Measurements from ENCODE around the gene RAB3GAP2.
"Not testable (repeated sequence)": the region's sequence is repeated elsewhere in the genome, so short reads cannot be mapped to it uniquely, and the experiment has no call there.

RAB3GAP2 gene, protein sequence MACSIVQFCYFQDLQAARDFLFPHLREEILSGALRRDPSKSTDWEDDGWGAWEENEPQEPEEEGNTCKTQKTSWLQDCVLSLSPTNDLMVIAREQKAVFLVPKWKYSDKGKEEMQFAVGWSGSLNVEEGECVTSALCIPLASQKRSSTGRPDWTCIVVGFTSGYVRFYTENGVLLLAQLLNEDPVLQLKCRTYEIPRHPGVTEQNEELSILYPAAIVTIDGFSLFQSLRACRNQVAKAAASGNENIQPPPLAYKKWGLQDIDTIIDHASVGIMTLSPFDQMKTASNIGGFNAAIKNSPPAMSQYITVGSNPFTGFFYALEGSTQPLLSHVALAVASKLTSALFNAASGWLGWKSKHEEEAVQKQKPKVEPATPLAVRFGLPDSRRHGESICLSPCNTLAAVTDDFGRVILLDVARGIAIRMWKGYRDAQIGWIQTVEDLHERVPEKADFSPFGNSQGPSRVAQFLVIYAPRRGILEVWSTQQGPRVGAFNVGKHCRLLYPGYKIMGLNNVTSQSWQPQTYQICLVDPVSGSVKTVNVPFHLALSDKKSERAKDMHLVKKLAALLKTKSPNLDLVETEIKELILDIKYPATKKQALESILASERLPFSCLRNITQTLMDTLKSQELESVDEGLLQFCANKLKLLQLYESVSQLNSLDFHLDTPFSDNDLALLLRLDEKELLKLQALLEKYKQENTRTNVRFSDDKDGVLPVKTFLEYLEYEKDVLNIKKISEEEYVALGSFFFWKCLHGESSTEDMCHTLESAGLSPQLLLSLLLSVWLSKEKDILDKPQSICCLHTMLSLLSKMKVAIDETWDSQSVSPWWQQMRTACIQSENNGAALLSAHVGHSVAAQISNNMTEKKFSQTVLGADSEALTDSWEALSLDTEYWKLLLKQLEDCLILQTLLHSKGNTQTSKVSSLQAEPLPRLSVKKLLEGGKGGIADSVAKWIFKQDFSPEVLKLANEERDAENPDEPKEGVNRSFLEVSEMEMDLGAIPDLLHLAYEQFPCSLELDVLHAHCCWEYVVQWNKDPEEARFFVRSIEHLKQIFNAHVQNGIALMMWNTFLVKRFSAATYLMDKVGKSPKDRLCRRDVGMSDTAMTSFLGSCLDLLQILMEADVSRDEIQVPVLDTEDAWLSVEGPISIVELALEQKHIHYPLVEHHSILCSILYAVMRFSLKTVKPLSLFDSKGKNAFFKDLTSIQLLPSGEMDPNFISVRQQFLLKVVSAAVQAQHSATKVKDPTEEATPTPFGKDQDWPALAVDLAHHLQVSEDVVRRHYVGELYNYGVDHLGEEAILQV (N-terminal part only)

DNA sequence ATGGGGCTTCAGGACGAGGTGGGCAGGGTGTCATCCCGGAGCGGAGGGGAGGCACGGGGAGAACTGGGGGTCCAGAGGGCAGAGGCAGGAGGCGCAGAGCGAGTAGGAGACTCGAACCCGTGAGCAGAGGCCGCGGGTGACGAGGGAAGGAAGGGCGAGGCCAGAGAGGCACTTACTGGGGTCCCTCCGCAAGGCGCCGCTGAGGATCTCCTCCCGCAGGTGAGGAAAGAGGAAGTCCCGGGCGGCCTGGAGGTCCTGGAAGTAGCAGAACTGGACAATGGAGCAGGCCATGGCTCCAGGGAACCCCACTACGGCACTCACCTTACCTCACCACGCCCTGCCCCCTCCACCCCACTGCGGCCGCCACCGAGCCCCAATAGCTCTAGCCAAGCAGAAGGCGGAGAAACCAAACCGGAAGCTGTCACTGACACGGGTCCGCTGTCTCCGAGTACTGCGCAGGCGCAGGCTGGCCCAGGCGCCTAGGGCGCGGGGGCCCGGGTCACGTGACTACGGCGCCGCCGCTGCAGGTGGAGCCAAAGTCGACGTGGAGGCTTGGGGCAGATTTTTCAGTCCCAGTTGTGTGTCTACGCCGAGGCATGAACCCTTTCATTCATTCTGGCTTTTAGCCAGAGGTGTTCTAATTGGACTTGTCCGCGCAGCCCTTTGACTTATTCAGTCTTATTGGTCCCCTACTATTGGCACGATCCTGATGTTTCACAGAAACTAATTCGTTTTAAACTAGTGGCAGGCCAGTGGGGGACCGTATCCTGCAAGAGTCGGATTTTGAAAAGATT is at the start of gene RAB3GAP2:
RAB3GAP2 (minus strand) TSS at position 407 of the 794 bp plus-strand sequence; CDS start at position 291, 116 bp downstream.
- no peak within 1 kb of the TSS for H3K4me3 Mint-ChIP-seq
- peaks cover 16% of the 10 kb centered on the region for H3K27me3 Mint-ChIP-seq (ENCODE audit: low read depth)
- H3K4me1 Mint-ChIP-seq (ENCODE audit: low read depth) = peaks cover 15% of the 10 kb centered on the region
- no peak within 1 kb of the TSS for H3K27ac Mint-ChIP-seq
- no peaks in the 10 kb centered on the region for H3K9me3 Mint-ChIP-seq
- H3K36me3 Mint-ChIP-seq (ENCODE audit: low read depth) = peaks cover 12% of the 10 kb centered on the region

DNA sequence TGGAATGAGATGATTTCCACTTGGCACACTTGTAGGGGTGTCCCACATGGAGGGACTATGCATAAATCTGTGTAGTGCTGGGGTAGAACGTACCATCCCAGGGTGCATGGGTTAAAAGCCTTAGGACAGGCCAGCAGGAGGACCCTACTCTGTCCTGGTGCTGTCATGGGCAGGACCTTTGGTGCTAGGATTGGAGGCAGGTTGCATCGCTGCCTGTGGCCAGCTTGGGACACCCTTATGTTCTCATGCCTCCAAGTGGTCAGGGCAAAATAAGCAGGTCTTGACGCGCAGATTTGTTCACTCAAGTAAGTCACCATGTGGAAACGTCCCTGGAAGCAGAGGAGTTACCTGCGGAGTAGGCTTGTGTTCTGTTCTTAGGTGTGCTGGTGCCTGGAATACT is 49.5 kb upstream of the RAB3GAP2 start:
- no peaks in the 10 kb centered on the region for H3K36me3 Mint-ChIP-seq (ENCODE audit: low read depth)
- H3K4me3 Mint-ChIP-seq = no peak overlapping the region
- H3K9me3 Mint-ChIP-seq = no peaks in the 10 kb centered on the region
- H3K4me1 Mint-ChIP-seq (ENCODE audit: low read depth) = no peaks in the 10 kb centered on the region
- peaks cover 7% of the 10 kb centered on the region for H3K27me3 Mint-ChIP-seq (ENCODE audit: low read depth)
- no peak overlapping the region for H3K27ac Mint-ChIP-seq

DNA sequence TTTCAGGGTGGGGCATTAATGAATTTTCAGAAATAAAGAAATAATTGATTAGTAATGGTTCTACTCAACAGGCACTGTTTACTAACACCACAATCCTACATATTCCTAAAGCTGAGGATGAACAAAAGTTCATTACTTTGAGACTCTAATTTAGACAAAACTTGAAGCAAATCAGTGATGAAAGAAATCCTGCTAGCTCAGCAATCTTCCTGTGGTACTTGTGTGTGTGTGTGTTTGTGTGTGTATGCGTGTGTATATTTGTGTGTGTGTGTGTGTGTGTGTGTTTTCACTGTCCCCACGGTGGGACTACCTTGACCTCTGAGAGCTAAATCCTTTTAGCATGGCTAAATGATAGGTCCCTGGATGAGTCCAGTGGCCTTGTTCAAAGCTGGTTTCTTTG is 48.5 kb upstream of the RAB3GAP2 start:
- Mint-ChIP-seq H3K36me3 (ENCODE audit: low read depth) (no peaks in the 10 kb centered on the region), H3K4me1 (ENCODE audit: low read depth) (no peaks in the 10 kb centered on the region), H3K27me3 (ENCODE audit: low read depth) (peaks cover 7% of the 10 kb centered on the region), H3K9me3 (no peaks in the 10 kb centered on the region), H3K4me3 (no peak overlapping the region), H3K27ac (no peak overlapping the region)

DNA sequence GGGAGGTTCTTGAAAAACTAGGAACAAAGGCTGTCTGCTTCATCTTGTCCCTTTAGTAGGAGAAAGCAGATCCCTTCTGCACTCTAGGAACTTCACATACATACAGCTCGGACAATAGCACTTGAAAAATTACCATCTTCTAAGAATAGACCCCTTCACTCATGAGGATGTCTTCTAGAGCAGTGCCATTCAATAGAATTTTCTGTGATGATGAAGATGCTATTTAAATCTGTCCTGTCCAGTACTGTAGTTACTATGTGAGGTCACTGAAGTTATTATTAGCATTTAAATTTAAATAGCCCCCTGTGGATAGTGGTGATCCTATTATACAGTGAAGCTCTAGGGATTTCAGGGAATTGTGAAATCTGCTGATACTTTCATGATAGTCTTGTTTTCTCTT is 46.4 kb upstream of the RAB3GAP2 start:
- H3K4me1 Mint-ChIP-seq (ENCODE audit: low read depth) = no peaks in the 10 kb centered on the region
- H3K4me3 Mint-ChIP-seq = no peak overlapping the region
- H3K27me3 Mint-ChIP-seq (ENCODE audit: low read depth) = peaks cover 3% of the 10 kb centered on the region
- H3K9me3 Mint-ChIP-seq = no peaks in the 10 kb centered on the region
- no peaks in the 10 kb centered on the region for H3K36me3 Mint-ChIP-seq (ENCODE audit: low read depth)
- H3K27ac Mint-ChIP-seq = no peak overlapping the region

DNA sequence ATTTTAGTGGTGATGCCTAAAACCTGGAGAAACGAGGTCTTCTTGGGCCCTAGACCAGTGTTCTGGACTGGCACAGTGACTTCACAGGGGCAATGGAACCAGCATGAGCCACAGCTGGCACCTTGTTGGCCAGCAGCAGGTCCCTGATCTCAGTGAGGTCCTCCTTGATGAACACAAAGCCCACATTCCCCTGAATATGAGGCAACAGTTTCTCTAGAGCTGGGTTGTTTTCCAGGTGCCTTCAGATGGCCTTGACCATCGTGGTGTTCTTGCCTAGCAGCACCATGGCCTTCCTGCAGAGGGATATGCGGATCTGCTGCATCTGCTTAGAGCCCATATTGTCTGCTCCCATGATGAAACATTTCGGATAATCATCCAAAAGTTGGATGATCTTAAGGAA is 44.9 kb upstream of the RAB3GAP2 start:
- H3K9me3 Mint-ChIP-seq = no peaks in the 10 kb centered on the region
- H3K4me3 Mint-ChIP-seq = no peak overlapping the region
- H3K27ac Mint-ChIP-seq = no peak overlapping the region
- no peaks in the 10 kb centered on the region for H3K4me1 Mint-ChIP-seq (ENCODE audit: low read depth)
- H3K27me3 Mint-ChIP-seq (ENCODE audit: low read depth) = peaks cover 3% of the 10 kb centered on the region
- no peaks in the 10 kb centered on the region for H3K36me3 Mint-ChIP-seq (ENCODE audit: low read depth)

DNA sequence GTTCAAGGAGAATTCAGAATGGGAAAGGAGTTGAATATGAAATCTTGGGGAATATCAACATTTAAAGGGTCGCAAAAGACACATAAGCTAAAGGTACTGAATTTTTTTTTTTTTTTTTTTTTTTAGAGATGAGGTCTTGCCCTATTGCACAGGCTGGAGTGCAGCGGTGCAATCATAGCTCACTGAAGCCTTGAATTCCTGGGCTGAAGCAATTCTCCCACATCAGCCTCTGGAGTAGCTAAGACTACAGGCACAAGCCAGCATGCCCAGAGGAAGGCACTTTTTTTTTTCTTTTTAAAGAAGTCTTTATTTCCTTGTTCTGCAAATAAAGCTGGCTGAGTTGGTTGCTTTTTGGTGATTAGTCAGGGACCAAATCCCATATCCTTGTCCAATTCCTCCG is 44.1 kb upstream of the RAB3GAP2 start:
- Mint-ChIP-seq H3K27ac (no peak overlapping the region), H3K4me3 (no peak overlapping the region), H3K9me3 (no peaks in the 10 kb centered on the region), H3K4me1 (ENCODE audit: low read depth) (no peaks in the 10 kb centered on the region), H3K36me3 (ENCODE audit: low read depth) (no peaks in the 10 kb centered on the region), H3K27me3 (ENCODE audit: low read depth) (peaks cover 3% of the 10 kb centered on the region)

DNA sequence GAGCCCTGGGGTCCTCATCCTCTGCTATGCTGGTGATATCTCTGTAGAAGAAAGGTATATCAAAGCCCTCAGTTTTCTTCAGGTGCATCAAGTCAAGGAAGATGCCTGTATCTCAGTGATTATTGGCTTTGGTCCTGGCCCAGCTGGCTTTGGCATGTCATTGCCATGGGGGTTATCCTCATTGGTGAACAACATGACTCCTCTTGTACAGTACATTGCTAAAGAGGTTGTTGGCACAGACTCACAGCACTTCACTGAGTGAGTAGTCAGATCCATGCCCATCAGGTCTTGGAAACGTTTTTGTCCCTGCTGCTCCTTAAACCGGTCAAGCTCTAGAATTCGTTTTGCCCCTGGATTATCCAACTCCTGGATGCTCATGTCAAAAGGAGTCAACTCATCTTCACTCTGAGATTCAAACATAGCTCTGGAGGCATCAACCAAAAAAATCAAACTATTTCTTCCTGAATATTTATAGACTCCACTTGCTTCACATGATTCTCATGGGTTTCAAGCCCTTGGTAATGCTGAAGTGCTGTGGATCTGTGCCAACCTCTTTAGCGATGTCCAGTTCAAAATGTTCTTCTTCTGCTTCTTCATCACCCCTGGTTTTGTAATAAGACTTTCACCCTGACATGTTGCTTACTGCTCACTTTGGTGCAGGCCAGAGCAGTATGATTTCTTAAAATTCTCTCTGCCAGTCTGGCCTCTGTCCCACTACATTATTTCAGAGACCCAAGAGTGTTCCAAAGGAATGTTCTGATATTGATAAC is 43.0 kb upstream of the RAB3GAP2 start:
- Mint-ChIP-seq H3K27me3 (ENCODE audit: low read depth) (peaks cover 3% of the 10 kb centered on the region), H3K27ac (no peak overlapping the region), H3K4me1 (ENCODE audit: low read depth) (no peaks in the 10 kb centered on the region), H3K36me3 (ENCODE audit: low read depth) (no peaks in the 10 kb centered on the region), H3K9me3 (no peaks in the 10 kb centered on the region), H3K4me3 (no peak overlapping the region)

DNA sequence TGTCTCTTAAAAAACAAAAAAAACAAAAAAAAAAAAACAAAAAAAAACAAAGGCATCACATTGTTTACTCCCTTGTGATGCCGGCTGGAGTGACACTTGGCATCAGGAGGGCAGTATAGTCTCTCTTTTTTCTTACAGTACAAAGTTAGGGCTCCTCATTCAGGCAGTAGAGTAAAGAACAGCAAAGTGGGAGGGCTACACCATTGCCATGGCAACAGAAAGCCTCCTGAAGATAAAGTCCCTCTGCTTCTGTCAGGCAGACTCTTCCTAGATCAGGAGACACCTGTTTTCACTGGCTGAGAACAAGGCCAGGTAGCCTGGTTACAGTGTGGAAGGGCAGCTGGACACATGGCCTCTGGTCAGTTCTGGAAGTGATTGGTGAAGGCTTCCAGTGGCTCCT is 41.3 kb upstream of the RAB3GAP2 start:
- H3K4me1 Mint-ChIP-seq (ENCODE audit: low read depth) = no peaks in the 10 kb centered on the region
- peaks cover 12% of the 10 kb centered on the region for H3K27me3 Mint-ChIP-seq (ENCODE audit: low read depth)
- no peaks in the 10 kb centered on the region for H3K36me3 Mint-ChIP-seq (ENCODE audit: low read depth)
- no peaks in the 10 kb centered on the region for H3K9me3 Mint-ChIP-seq
- no peak overlapping the region for H3K27ac Mint-ChIP-seq
- no peak overlapping the region for H3K4me3 Mint-ChIP-seq

DNA sequence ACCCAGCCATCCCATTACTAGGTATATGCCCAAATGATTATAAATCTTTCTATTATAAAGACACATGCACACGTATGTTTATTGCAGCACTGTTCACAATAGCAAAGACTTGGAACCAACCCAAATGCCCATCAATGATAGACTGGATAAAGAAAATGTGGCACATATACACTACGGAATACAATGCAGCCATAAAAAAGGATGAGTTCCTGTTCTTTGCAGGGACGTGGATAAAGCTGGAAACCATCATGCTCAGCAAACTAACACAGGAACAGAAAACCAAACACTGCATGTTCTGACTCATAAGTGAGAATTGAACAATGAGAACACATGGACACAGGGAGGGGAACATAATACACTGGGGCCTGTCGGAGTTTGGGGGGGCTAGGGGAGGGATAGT is 37.9 kb upstream of the RAB3GAP2 start:
- not testable (repeated sequence) for H3K9me3 Mint-ChIP-seq; H3K4me3 Mint-ChIP-seq; H3K27me3 Mint-ChIP-seq (ENCODE audit: low read depth); H3K36me3 Mint-ChIP-seq (ENCODE audit: low read depth); H3K27ac Mint-ChIP-seq; H3K4me1 Mint-ChIP-seq (ENCODE audit: low read depth)

DNA sequence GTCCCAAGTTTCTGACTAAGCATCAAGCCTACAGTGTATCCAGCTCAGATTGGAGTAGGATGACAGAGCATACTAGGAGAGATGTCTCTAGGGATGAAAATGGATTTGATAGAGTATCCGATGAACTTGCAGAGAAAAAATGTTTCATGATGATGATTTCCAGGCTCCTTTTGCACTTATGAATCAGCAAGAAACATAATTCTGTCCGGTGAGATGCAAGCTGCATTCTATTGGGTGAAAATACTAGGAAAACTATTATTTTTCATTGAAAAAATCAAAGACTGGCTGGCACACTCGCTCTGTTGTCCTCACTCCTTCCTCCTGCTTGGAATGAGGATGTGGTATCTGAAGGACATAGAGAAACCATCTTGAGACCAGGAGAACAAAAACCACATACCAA is 35.4 kb upstream of the RAB3GAP2 start:
- peaks cover 25% of the 10 kb centered on the region for H3K27me3 Mint-ChIP-seq (ENCODE audit: low read depth)
- no peaks in the 10 kb centered on the region for H3K36me3 Mint-ChIP-seq (ENCODE audit: low read depth)
- H3K27ac Mint-ChIP-seq = no peak overlapping the region

DNA sequence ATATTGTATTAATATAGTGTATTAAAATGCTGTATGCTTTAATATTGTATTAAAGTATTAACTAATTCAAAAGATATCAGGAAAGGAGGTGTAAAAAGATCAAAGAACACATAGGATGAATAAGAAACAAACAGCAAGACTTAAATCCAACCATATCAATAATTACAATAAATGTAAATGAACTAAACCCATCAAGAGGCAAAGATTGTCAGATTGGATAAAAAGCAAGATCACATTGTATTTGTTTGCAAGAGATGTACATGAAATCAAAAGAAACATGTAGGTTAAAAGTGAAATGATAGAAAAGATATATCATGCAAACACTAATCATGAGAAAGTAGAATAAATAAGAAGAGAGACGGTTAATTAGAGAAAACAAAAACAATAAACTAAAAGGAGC is 34.1 kb upstream of the RAB3GAP2 start:
- Mint-ChIP-seq H3K4me3 (no peak overlapping the region), H3K4me1 (ENCODE audit: low read depth) (no peaks in the 10 kb centered on the region), H3K9me3 (no peaks in the 10 kb centered on the region), H3K27ac (no peak overlapping the region), H3K27me3 (ENCODE audit: low read depth) (peaks cover 29% of the 10 kb centered on the region), H3K36me3 (ENCODE audit: low read depth) (no peaks in the 10 kb centered on the region)

More for the DNA sequence above, 35.4 kb upstream of the RAB3GAP2 start:
- Mint-ChIP-seq H3K4me3 (no peak overlapping the region), H3K4me1 (ENCODE audit: low read depth) (no peaks in the 10 kb centered on the region), H3K9me3 (no peaks in the 10 kb centered on the region)

DNA sequence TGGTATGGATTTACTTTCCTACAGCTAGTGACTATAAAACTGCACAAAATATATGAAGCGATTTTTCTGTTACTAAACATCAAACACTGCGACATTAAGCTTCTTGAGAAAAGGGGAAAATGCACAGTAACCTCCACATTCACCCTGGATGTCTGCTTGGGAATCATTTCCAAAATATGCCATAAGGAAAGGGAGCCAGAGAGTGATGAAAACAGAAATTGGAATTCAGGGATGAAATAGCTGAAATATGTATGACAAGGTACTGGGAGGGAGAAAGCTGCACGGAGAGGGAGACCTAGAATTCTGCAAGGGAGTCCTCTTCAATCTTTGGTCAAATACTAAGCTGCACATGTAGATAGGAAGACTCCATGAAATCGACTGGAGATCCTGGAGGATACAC is 31.6 kb upstream of the RAB3GAP2 start:
- peaks cover 2% of the 10 kb centered on the region for H3K4me1 Mint-ChIP-seq (ENCODE audit: low read depth)
- no peaks in the 10 kb centered on the region for H3K9me3 Mint-ChIP-seq
- no peak overlapping the region for H3K27ac Mint-ChIP-seq
- H3K27me3 Mint-ChIP-seq (ENCODE audit: low read depth) = peaks cover 21% of the 10 kb centered on the region
- no peak overlapping the region for H3K4me3 Mint-ChIP-seq
- no peaks in the 10 kb centered on the region for H3K36me3 Mint-ChIP-seq (ENCODE audit: low read depth)

DNA sequence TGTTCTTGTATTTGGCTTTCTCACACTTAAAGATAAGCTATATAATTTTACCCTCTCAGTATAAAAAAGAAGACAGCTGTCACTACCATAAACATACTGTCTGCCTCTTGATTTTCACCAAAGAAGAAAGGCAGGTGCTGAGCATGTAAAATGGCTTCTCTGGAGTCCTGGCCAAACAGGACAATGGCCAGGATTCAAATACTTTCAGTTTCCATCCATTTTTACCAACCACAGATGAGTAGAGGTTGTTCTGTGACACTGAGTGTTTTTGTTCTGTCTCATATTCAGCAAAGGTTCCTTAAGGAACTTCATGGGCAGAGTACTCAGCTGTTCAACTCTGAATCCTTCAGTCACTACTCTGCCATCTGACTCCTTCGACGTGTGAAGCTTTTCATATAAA is 29.4 kb upstream of the RAB3GAP2 start:
- H3K27me3 Mint-ChIP-seq (ENCODE audit: low read depth) = peaks cover 20% of the 10 kb centered on the region
- H3K4me3 Mint-ChIP-seq = no peak overlapping the region
- no peaks in the 10 kb centered on the region for H3K36me3 Mint-ChIP-seq (ENCODE audit: low read depth)
- peaks cover 2% of the 10 kb centered on the region for H3K4me1 Mint-ChIP-seq (ENCODE audit: low read depth)
- no peaks in the 10 kb centered on the region for H3K9me3 Mint-ChIP-seq
- H3K27ac Mint-ChIP-seq = no peak overlapping the region
